ENCODE results near the gene EDC4.
A peak's percentile ranks its signal among the peaks of the same experiment; 100 is the strongest.
"Not testable (repeated sequence)": the region's sequence is repeated elsewhere in the genome, so short reads cannot be mapped to it uniquely, and the experiment has no call there.

Gene EDC4

GRCh38 chr16:67848118-67848517 lies 24.7 kb upstream of the EDC4 start:
- no peak for DNase-seq

DNA sequence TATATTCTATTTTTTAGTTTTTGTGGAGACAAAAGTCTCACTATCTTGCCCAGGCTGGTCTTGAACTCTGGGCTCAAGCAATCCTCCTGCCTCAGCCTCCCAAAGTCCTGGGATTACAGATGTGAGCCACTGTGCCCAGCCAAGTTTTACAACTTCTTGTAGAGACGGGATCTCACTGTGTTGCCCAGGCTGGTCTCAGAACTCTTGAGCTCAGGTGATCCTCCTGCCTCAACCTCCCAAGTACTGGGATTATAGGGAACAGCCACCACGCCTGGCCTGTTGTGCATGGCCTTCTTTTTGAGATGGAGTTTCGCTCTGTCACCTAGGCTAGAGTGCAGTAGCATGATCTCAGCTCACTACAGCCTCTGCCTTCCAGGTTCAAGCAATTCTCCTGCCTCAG lies 19.2 kb upstream of the EDC4 start:
- DNase-seq, result no peak

DNA sequence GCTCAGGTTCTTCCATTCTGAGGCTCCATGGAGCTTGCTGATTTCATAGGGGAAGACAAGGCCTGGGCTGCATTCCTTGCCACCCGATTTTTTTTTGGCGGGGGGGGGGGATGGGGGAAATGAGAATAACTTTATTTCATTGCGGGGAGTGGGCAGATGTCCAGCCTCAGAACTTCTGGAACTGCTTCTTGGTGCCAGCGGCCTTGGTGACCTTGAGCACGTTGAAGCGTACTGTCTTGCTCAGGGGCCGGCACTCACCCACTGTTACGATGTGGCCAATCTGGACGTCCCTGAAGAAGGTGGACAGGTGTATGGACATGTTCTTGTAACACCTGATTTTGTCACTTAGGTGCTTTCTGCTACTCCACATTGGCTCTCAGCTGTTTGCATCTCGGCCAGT lies 17.1 kb upstream of the EDC4 start:
- DNase-seq, result no peak

DNA sequence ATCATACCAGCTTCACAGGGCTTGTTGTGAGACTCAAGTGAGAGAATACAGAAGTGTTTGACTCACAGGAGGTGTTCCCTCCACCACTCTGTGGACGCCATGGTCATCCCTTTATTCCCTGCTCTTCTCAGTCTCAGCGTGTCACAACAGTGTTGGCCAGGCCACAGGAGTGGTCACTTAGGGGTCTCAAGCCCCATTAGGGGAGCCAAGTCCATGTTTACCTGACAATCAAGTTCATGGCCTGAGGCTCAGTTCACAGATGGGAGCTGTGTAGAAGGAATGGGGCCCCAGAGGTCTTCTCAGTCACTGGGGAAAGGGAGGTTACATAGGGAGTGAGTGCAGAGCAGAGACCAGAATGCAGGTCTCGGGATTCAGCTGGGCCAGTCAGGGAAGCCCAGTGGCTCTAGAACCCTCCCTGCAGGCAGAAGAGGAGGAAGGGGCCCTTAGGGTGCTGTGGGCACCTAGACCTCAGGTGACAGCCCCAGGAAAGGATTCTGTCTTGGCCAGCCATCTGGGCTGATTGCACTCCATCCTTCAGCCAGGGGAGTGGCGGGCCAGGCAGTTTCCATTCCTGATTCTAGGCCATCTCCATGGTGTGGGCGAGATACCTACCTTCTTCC lies 15.8 kb upstream of the EDC4 start:
- no peak for DNase-seq

GRCh38 chr16:67857547-67858233 lies 15.2 kb upstream of the EDC4 start:
- peak in 15 of 51 donors; percentile 2 to 64 (median 23) for DNase-seq

- DNase-seq, result no peak
Measured at GRCh38 chr16:67858500-67858899, 14.4 kb upstream of the EDC4 start.

GRCh38 chr16:67860589-67861398 lies 12.1 kb upstream of the EDC4 start:
- DNase-seq, result no peak

GRCh38 chr16:67861877-67862276 lies 11.0 kb upstream of the EDC4 start:
- DNase-seq, result no peak

GRCh38 chr16:67862623-67863583 lies 9.9 kb upstream of the EDC4 start:
- DNase-seq, result peak in 15 of 51 donors; percentile 1 to 65 (median 15)

GRCh38 chr16:67864044-67864443 lies 8.8 kb upstream of the EDC4 start:
- DNase-seq, result not testable (repeated sequence)

- no peak for DNase-seq
Measured at GRCh38 chr16:67864594-67864993, 8.3 kb upstream of the EDC4 start.

DNA sequence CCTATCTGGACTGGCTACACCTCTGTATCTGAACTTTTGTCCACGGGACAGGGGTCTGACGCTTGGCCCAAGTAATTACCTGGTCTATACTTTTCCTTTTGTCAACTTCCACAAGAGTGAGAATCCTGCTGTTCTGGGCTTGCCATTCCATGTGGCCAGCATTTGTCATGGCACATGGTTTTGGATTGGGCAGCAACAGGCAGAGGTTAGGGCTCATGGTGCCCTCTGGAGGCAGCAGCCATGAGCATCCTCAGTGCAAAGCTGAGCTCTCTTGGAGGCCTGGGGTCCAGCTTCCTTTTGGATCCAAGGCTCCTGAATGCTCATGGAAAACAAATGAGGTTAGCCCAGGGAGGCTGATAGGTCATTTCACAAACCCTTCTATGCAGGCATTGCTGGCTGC lies 7.5 kb upstream of the EDC4 start:
- no peak for DNase-seq

- peak in 1 of 51 donors; percentile 47 for DNase-seq
Measured at GRCh38 chr16:67868290-67868689, 4.6 kb upstream of the EDC4 start.

DNA sequence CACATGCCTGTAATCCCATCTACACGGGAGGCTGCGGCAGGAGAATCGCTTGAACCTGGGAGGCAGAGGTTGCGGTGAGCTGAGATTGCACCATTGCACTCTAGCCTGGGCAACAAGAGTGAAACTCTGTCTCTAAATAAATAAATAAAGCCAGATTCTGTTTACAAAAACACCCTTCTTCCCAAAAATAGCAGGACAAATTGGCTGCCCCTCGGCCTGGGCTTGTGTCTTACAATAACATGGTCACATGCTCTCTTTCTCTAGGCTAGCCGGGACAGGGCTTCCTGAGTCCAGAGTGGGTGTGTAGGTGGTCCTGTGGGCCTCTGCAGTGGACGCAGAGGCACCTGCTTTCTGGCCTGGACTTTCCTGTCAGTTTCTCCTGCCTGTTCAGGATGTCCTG lies 3.2 kb upstream of the EDC4 start:
- peak in 1 of 51 donors; percentile 11 for DNase-seq

DNA sequence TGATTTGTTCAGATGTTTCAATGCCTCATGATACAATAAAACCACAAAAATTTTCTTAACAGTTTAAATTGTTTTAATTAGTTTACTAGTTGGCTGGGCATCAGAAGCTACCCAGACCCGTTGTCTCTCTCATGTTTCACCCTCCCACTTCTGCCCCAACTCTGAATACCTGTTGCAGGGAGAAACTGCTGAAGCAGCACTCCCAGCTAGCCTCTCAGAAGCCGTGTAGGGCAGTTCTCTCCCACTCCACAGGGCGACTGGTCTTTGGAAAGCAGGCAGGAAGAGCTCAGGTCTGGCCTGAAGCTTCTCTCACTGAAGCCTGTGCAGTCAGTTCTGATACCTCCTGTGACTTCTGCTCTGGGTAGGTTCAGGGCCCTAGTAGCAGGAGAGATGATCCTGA lies 1.6 kb upstream of the EDC4 start:
- no peak for DNase-seq

- peak in 1 of 51 donors; percentile 55 for DNase-seq
Measured at GRCh38 chr16:67872131-67872630, 671 bp upstream of the EDC4 start.

DNA sequence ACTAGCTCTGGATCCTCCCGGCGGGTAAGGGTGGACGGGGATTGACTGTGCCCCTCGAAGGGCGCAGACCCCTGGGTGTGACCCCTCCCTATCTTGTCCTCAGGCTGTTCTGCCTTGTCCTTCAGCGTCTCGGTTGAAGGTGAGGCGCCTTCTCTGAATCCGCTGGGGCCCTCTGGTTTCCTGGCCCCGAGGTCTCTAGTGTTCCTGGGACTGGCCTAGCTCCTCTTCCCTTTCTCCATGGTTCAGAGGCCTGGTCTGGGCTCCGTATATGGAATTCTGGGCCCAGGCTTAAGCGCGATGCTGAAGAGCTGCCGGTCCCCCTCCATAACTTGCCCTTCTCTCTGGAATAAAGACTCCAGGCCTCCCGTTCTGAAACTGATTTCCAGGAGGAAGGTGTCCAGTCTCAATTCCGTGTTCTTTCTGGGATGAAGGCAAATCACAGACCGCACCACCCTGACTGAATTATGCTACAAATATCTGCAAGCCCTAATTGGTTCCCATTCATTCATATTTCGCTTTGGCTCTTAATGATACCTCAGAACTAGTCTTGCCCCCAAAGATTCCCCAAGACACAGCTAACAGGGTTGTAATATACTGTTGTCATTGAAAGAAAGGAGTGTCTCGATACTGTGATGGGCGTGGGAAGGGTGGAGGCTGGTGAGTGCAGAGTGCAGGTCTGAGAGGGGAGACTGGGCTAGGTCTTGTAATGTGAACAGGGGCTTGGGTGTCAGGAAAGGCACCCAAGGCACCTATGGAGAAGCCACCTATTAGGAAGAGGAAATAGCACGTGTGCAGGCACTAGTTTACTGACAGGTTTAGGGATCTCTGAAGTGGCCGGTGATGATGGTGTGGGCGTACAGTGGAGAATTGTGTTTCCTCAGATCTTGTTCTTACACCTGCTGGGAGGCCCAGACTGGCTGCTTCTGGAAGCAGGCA lies 851 bp downstream of the EDC4 start:
- DNase-seq, result peak in 1 of 51 donors; percentile 42

GRCh38 chr16:67874372-67874771 lies 1.5 kb downstream of the EDC4 start:
- no peak for DNase-seq

DNA sequence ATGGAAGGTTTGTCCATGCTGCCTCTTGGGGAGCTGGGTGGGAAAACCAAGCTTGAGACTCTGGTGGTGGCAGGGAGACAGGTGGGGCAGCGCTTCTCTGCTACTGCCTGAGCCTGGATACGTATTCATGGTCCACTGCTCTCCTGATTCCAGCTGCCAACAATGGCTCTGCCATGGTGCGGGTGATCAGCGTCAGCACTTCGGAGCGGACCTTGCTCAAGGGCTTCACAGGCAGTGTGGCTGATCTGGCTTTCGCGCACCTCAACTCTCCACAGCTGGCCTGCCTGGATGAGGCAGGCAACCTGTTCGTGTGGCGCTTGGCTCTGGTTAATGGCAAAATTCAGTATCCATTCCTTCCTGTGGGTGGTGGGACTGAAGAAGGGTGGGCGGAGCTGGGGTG lies 4.2 kb downstream of the EDC4 start:
- no peak for DNase-seq

DNA sequence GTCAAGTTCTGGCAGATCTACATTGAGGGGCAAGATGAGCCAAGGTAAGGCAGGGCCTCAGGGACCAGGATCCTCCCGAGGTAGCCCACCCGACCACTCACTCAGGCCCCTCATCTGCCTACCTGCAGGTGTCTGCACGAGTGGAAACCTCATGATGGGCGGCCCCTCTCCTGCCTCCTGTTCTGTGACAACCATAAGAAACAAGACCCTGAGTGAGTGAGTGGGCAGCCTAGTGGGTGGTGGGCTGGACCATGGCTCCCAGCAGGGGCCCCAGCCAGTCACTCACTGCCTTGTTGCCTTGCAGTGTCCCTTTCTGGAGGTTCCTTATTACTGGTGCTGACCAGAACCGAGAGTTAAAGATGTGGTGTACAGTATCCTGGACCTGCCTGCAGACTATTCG lies 5.4 kb downstream of the EDC4 start:
- DNase-seq, result no peak

All from hypothalamus (tissue), 51 donors.